ENCODE measurements around the gene RNF215. TPM values are rescaled to one million over a fixed set of nuclear protein-coding genes. Genes with fewer than 3 reads are reported as not detected.

The RNF215 gene
- total and polyA plus RNA-seq, 4 donors = 16.0 to 40.5 (median 29.3) TPM

Small RNAs within 50 kb of the gene (small RNA-seq; reads per million reads assigned to genes)
- gene AC004832.3 (ENCODE audit: low replicate concordance) = not detected
- not detected for gene RNU6-564P (ENCODE audit: low replicate concordance)

Other genes starting within 250 kb of the RNF215 start
- gene LIF, start 140.7 kb downstream of the RNF215 start, total RNA-seq = under 1 TPM; 0.20 to 0.61 TPM
- gene LIF, start 140.7 kb downstream of the RNF215 start, polyA plus RNA-seq (ENCODE audit: insufficient read length in 2 of 2) = under 1 TPM; 0.46 to 0.84 TPM
- 1 to 10 TPM in 1 of 2 donors, under 1 TPM in 1; 0.39 to 1.9 TPM for gene OSM, start 120.6 kb downstream of the RNF215 start, total RNA-seq
- under 1 TPM; 0.62 to 0.68 TPM for gene OSM, start 120.6 kb downstream of the RNF215 start, polyA plus RNA-seq (ENCODE audit: insufficient read length in 2 of 2)
- gene CASTOR1, start 97.9 kb downstream of the RNF215 start, total RNA-seq = 10 to 100 TPM in 1 of 2 donors, 1 to 10 TPM in 1; 6.6 to 34.9 TPM
- 10 to 100 TPM; 10.4 to 17.4 TPM for gene CASTOR1, start 97.9 kb downstream of the RNF215 start, polyA plus RNA-seq (ENCODE audit: insufficient read length in 2 of 2)
- 10 to 100 TPM in 1 of 2 donors, 1 to 10 TPM in 1; 9.1 to 16.3 TPM for gene TBC1D10A, start 60.5 kb downstream of the RNF215 start, total RNA-seq
- gene TBC1D10A, start 60.5 kb downstream of the RNF215 start, polyA plus RNA-seq (ENCODE audit: insufficient read length in 2 of 2) = 10 to 100 TPM; 18.0 to 24.5 TPM
- 10 to 100 TPM; 25.2 to 50.1 TPM for gene SF3A1, start 30.5 kb downstream of the RNF215 start, total RNA-seq
- gene SF3A1, start 30.5 kb downstream of the RNF215 start, polyA plus RNA-seq (ENCODE audit: insufficient read length in 2 of 2) = 100 to 1,000 TPM; 139 to 140 TPM
- 1 to 10 TPM; 4.2 to 6.0 TPM for gene CCDC157, start 30.4 kb downstream of the RNF215 start, total RNA-seq
- gene CCDC157, start 30.4 kb downstream of the RNF215 start, polyA plus RNA-seq (ENCODE audit: insufficient read length in 2 of 2) = 10 to 100 TPM in 1 of 2 donors, 1 to 10 TPM in 1; 9.6 to 10.1 TPM
- 10 to 100 TPM; 11.2 to 14.7 TPM for gene SEC14L2, start 9.6 kb upstream of the RNF215 start, total RNA-seq
- gene SEC14L2, start 9.6 kb upstream of the RNF215 start, polyA plus RNA-seq (ENCODE audit: insufficient read length in 2 of 2) = 10 to 100 TPM; 21.0 to 22.3 TPM
- gene MTFP1, start 38.4 kb upstream of the RNF215 start, total RNA-seq = 1 to 10 TPM; 2.1 to 9.5 TPM
- 1 to 10 TPM; 6.3 to 6.5 TPM for gene MTFP1, start 38.4 kb upstream of the RNF215 start, polyA plus RNA-seq (ENCODE audit: insufficient read length in 2 of 2)
- gene SEC14L3, start 84.6 kb upstream of the RNF215 start, total RNA-seq = not detected
- gene SEC14L3, start 84.6 kb upstream of the RNF215 start, polyA plus RNA-seq (ENCODE audit: insufficient read length in 2 of 2) = under 1 TPM in 1 of 2 donors, not detected in 1; 0.14 TPM
- gene SEC14L4, start 118.3 kb upstream of the RNF215 start, total RNA-seq = under 1 TPM; 0.28 to 0.50 TPM
- under 1 TPM; 0.32 to 0.38 TPM for gene SEC14L4, start 118.3 kb upstream of the RNF215 start, polyA plus RNA-seq (ENCODE audit: insufficient read length in 2 of 2)
- 1 to 10 TPM; 3.1 to 7.9 TPM for gene SEC14L6, start 159.3 kb upstream of the RNF215 start, total RNA-seq
- 1 to 10 TPM; 2.6 to 3.9 TPM for gene SEC14L6, start 159.3 kb upstream of the RNF215 start, polyA plus RNA-seq (ENCODE audit: insufficient read length in 2 of 2)
- gene GAL3ST1, start 187.3 kb upstream of the RNF215 start, total RNA-seq = 10 to 100 TPM; 10.3 to 12.2 TPM
- 10 to 100 TPM; 46.6 to 52.7 TPM for gene GAL3ST1, start 187.3 kb upstream of the RNF215 start, polyA plus RNA-seq (ENCODE audit: insufficient read length in 2 of 2)
- 10 to 100 TPM; 28.5 to 64.5 TPM for gene PES1, start 204.5 kb upstream of the RNF215 start, total RNA-seq
- 10 to 100 TPM; 53.8 to 55.8 TPM for gene PES1, start 204.5 kb upstream of the RNF215 start, polyA plus RNA-seq (ENCODE audit: insufficient read length in 2 of 2)
- gene TCN2, start 219.8 kb upstream of the RNF215 start, total RNA-seq = 100 to 1,000 TPM in 1 of 2 donors, 10 to 100 TPM in 1; 29.9 to 118 TPM
- 10 to 100 TPM; 37.8 to 56.9 TPM for gene TCN2, start 219.8 kb upstream of the RNF215 start, polyA plus RNA-seq (ENCODE audit: insufficient read length in 2 of 2)
- 1 to 10 TPM; 5.1 to 5.2 TPM for gene SLC35E4, start 248.4 kb upstream of the RNF215 start, total RNA-seq
- 1 to 10 TPM; 7.1 to 8.3 TPM for gene SLC35E4, start 248.4 kb upstream of the RNF215 start, polyA plus RNA-seq (ENCODE audit: insufficient read length in 2 of 2)